RCC 7860 (cell line): ENCODE measurements around the gene ZMYND8.
A peak's percentile ranks its signal among the peaks of the same experiment; 100 is the strongest.
"Not testable (repeated sequence)": the region's sequence is repeated elsewhere in the genome, so short reads cannot be mapped to it uniquely, and the experiment has no call there.

ENCODE experiments used
- DNase-seq: peaks from one replicate; pipeline ENCODE4 v3.0.0-alpha.2; 2015; ENCODE audit warnings: low spot score
- FAIRE-seq: peaks from 2 replicates; lab custom pipeline; 2012; peaks lifted over from hg19 to GRCh38; lab: Jason Lieb, UNC

ZMYND8 gene

DNA sequence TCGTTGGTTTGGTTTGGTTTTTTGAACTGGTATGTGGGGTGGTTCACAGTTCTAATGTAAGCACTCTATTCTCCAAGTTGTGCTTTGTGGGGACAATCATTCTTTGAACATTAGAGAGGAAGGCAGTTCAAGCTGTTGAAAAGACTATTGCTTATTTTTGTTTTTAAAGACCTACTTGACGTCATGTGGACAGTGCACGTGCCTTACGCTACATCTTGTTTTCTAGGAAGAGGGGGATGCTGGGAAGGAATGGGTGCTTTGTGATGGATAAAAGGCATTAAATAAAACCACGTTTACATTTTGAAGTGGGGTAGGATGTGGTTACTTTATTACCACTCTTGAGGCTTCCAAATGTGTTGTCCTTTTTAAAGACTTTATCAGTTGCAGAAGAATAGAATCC, 168.0 kb downstream of the ZMYND8 start:
- FAIRE-seq (no peak), DNase-seq (no peak)

DNA sequence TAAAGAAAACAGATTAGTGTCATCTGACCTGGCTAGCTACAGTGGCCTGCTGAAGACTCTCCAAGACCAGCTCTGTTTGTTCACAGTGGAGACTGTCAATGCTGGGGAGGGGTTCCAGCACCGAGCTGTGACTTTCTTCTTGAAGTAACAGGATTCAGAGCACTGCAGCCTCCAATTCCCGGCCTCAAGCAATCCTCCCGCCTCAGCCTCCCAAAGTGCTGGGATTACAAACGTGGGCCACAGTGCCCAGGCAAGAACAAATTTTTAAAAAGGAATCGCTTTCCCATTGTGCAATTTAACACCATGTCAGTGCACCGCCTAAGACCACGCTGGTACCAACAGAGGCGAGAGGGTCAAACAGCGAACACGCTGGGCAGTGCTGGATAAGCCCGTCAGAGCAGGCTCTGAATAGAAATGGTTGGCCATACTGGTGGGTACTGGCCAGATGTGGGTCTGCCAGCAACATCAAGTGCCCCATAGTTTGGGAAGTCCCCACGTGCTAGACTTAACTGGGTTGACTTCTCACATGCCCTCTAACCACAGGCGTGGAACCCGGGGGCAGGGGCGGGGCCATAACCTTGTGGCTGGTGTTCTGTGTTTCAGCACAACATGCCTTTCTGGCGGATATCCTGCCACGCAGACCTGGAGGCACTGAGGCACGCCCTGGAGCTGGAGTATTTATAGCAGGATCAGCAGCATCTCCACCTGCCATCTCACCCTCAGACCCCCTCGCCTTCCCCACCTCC, 168.9 kb downstream of the ZMYND8 start:
- DNase-seq, result no peak
- FAIRE-seq, result no peak

DNA sequence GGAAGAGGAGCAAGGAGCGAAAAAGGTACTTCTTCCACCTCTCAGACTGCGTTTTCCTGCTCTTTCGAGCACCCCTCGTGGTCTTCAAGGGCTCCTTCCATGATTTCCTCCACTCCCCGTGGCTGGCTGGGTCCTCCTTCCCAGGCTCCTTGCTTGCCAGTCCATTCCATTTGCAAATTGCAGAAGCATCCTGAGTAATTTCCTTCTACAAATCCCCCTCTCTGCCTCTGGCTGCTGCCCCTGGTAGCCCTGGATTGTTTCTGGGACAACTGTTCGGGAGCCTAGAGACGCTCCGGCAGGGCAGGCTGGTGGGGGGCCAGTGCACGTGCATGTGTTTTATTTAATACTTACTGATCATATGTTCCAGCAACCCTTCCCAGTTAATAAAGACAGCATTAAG, 173.1 kb downstream of the ZMYND8 start:
- FAIRE-seq (no peak), DNase-seq (no peak)

DNA sequence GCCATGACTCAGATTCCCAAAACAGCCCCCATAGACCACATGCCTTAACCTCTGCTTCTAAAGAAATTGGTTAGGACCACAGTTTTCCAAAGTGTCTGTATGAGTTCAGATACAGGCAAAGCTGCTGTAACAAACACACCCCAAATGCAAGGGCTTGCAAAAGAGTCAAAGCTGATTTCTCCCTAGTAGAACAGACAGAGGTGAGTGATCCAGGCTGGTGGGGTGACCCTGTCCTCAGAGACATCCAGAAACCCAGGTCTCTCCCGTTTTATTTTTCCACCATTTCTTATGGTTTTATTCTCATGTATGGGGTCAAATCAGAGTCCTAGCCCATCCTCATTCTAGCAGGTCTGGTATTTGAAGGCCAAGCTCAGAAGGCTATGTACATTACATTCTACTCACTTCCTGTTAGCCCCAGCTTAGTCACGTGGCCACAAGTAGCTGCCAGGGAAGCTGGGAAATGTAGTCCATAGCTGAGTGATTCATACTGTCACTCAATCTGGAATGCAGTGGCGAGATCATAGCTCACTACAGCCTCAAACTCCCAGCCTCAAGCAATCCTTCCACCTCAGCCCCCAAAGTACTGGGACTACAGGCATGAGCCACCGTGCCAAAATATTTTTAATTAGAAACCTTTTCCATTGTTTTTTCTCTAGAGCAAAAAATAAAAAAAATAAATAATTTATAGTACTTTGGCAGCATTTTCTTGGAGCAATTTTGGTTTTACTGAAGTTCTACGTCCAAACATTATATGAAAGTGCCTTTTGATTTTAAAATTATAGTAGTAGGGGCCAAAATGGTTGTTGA, 175.2 kb downstream of the ZMYND8 start:
- DNase-seq, result peak; percentile 83
- FAIRE-seq, result peak; percentile 67

DNA sequence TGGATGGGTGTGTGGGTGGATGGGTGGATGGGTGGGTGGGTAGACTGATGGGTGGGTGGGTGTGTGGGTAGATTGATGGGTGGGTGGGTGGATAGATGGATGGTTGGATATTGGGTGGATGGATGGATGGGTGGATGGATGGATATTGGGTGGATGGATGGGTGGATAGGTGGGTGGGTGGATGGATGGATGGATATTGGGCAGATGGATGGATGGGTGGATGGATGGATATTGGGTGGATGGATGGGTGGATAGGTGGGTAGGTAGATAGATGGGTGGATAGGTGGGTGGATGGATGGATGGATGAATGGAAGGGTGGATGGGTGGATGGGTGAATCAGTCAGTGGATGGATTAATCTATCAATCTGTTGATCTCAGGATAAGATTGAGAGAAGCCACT, 177.2 kb downstream of the ZMYND8 start:
- DNase-seq, result no peak

DNA sequence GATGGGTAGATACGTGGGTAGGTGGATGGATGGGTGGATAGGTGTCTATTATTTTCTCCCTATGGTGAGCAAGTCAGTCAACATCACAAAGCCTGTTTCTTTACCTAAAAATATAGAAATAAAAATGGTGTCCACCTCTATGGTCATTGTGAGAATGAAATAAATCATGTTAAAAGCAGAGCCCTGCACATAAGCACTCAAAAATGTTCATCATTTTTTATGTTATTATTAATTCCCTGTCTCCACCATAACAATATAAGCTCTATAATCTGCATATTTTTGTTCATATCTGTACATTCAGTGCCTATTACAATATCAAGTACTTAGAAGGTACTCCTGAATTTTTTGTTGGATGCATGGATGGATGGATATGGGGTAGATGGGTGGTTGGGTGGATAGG, 177.6 kb downstream of the ZMYND8 start:
- no peak for FAIRE-seq

More for the DNA sequence above, 177.2 kb downstream of the ZMYND8 start:
- FAIRE-seq, result no peak

DNA sequence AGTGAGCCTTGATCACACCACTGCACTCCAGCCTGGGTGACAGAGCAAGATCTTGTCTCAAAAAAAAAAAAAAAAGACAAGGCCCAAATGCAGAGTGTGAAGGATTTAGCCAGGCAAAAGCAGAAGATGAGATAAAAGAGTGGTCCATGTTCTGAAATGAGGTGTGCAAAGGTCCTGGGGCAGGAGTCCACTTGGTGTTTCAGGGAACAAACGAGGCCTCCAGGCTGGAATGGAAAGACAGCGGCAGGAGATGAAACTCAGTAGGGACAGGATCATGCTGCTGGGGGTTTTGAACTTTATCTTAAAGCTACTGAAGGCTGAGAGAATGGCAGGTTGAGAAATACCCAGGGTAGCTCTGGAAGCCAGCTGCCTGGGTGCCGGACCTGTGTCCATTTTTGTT, 178.2 kb downstream of the ZMYND8 start:
- no peak for FAIRE-seq
- no peak for DNase-seq

More for the DNA sequence above, 177.6 kb downstream of the ZMYND8 start:
- no peak for DNase-seq

DNA sequence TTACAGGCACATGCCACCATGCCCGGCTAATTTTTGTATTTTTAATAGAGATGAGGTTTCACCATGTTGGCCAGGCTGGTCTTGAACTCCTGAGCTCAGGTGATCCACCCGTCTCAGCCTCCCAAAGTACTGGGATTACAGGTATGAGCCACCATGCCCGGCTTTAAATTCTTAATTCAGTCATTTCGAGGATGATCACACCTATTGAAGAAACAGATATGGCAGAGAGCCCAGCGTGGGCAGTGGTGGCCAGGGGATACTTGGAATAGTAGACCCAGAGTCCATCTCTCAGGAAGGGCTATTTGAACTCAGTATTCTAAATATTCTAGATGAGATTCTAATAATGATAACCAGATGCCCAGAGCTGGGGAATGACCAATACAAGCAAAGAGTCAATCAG, 180.3 kb downstream of the ZMYND8 start:
- not testable (repeated sequence) for FAIRE-seq

DNA sequence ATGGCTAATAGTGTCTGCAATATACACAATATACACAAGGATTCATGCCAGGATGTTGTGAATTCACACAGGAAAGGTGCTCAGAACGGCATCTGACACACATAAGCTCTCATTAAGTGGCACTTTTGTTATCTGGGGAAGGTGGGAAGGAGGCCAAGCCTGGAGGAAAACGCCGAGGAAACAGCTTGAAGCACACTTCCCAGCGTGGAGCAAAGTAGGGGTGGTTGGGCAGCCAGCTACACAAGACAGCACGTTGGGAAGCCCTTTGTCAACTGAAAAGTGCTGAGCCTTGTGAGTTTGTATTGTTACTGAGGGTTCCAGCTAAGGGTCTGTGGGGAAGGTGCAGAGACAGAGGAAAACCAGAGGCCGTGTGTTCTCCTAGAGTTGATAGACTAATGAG, 181.0 kb downstream of the ZMYND8 start:
- no peak for FAIRE-seq

More for the DNA sequence above, 180.3 kb downstream of the ZMYND8 start:
- DNase-seq, result not testable (repeated sequence)

DNA sequence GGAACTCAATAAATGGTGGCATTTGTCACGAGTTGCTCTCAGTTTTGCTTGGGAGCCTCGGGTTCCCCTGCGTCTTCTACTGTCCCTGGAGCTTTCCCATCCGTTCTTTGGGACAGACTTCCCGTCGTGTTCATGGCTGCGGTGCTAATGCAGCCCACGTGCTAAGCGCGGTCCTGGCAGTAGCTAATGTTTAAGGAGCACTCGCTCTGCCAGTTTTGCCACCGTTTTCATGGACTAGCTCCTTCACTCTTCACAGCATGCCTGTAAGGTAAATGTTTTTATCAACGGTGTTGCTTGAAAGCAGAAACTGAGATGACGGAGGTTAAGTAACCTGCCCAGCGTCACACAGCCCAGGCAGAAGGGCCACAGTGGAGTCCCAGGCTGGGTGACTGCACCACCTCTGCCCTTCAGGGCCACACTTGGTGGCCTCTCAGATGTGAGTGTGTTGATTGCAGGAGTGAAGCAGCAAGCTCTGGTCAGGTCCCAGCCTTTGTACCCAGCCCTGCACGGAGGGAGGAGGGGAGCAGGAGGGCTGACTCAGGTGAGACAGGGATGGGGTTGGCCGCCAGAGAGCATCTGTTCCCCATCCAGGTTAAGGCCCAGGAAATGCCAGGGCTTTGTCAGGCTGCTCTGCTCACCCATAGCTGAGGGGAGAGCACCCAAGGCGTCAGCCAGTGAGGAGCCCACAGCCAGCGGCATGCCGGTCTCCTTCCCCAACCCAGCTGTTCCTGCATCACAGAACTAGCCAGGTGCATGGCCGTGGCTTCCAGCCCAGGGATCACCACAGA, 181.8 kb downstream of the ZMYND8 start:
- no peak for DNase-seq
- FAIRE-seq, result no peak

More for the DNA sequence above, 181.0 kb downstream of the ZMYND8 start:
- DNase-seq, result no peak

DNA sequence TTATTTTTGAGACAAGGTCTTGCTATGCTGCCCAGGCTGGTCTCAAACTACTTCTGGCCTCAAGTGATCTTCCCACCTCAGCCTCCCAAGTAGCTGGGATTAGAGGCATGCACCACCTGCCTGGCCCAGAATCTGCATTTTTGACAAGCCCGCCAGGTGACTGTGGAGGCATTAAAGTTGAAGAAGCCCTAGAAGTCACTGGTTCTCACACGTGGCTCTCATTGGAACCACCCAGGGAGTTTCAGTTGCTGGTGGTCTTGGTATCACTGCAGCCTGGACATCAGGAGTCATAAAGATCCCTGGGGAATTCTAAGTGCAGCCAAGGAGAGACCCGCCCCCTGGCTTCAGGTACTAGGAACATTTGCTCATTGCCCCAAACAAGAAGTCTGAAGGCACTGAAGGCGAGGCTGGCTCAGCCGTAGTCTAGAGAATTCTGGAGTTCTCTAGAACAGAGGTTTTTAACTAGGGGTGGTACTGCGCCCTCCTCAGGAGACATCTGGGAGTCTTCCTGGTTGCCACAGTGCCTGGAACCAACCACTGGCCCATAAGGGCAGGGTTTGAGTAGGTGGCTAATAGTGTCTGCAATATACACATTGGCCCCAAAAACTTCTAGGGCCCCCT, 182.8 kb downstream of the ZMYND8 start:
- no peak for FAIRE-seq
- no peak for DNase-seq

DNA sequence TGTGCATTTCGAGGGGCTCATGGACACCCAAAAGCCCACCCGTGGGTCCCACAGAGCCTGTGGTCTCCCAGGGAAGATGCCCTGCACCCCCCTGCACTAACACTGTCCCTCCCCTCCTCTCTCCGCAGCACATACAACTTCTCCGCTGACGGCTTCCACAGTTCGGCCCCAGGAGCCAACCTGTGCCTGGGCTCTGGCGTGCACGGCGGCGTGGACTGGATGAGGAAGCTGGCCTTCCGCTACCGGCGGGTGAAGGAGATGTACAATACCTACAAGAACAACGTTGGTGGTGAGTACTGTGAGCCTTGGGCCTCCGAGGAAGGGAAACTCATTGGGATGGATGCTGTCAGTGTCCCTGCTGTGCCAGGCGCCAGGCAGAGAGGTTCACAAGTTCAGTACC, 183.9 kb downstream of the ZMYND8 start:
- FAIRE-seq (no peak), DNase-seq (no peak)

DNA sequence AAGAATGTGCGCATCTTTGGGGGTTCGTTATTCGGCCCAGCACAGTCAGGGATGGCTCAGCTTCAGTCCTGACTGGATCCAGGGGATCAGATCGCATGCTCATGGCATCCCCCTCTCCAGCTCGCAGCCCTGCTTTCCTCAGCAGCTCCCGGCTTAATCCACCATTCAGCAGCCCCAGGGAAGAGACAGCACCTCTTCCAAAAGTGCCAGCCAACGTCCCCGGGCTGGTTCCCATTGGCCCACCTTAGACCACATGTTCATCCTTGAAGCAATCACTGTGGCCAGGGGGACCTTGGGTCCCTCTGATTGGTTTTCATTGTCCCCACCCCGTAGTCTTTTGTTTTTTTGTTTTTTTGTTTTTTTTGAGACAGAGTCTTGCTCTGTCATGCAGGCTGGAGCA, 188.7 kb downstream of the ZMYND8 start:
- FAIRE-seq (no peak), DNase-seq (no peak)

DNA sequence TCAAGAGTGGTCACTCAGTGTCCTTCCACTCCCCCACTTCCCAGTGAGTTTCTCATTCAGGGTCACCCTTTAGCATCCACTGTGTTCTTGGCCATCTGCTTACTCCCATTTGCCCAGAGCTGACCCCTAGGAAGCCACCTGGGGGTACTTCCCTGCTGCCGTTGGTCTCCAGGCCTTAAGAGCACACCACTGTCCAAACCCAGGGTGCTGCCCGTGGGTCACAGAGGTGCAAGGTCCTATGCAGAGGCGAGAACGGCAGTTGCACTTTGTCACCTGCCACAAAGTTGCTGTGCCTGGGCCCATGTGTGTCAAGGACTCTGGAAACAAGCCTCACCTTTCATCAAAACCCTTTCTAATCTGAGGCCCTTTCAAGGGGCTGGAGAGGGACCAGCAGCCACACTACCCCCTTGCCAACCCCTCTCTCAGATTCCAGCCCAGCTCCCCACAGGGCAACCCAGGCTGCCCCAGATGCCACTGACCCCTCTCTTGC, 191.1 kb downstream of the ZMYND8 start:
- FAIRE-seq, result no peak
- DNase-seq, result no peak

DNA sequence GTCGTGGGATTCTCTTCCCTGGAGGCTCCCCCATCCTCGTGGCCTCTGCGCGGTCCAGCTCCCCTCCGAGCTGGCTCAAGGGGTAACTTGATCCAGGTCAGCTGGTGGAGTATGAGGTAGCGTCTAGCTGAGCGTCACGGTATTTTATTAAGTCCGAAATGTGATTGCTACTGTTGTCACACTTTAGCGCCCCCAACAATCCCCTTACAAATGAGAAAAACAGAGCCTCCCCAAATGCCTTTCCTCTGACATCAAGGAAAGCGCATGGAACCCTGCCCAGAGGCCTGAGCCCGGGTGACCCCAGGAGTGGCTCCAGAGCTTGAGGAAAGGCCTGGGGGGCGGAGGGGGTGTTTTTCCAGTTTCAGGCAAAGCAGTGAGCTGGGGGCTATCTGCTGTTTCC, 192.4 kb downstream of the ZMYND8 start:
- no peak for DNase-seq
- FAIRE-seq, result no peak

DNA sequence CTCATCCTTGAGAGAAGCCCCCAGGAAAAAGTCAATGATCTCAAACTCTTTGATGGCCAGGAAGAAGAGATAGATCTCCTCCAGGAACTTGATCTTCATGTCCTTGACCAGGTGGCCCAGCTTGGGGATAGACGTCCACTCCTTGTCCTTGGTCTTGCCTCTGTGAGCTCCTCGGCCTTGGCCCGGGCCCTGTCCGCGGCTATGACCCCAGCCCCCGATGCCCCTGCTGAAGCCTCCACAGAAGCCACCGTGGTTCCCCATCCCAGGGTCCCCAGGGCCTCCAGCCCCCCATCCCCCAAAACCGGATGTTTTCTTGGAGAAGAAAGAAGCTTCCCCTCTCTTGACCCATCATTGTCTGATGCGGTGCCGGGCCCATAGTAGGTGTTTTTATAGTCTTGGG, 195.1 kb downstream of the ZMYND8 start:
- FAIRE-seq (no peak), DNase-seq (no peak)

DNA sequence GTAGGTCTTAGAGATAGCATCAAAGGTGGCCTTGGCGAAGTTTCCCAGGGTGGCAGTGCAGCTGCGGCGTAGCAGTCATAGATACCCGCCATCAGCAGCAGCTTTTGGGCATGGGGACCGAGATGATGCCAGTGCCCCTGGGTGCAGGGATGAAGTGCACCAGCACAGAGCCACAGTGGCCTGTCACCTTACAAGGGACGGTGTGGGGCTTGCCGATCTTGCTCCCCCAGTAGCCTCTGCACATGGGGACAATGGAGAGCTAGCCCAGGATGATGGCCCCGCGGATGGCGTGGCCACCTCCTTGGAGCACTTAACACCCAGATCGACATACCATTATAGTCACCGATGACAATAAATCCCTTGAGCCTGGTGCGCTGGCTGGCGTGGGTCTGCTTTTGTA, 195.5 kb downstream of the ZMYND8 start:
- FAIRE-seq (no peak), DNase-seq (no peak)

DNA sequence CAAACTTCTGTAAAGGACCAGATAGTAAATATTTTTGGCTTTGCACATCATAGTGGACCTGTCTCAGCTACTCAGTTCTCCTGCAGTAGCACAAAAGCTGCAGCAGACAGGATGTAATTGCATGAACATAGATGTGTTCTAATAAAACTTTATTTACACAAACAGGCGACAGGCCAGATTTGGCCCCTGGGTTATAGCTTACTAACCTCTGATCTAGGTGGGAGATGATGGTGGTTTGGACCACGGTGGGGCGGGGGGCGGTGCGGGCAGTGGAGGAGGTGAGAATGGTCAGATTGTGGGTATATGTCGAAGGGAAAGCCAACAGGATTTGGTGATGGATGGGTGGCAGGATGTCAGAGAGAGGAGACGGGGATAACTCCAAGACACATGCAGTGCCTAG, 196.3 kb downstream of the ZMYND8 start:
- no peak for FAIRE-seq
- DNase-seq, result no peak
